Measurements from ENCODE around the gene DENND1A. TPM values are rescaled to one million over a fixed set of nuclear protein-coding genes. Genes with fewer than 3 reads are reported as not detected.

Gene DENND1A
- total RNA-seq, 4 donors from 2014 or later, result 15.8 to 33.5 (median 23.9) TPM

DNA sequence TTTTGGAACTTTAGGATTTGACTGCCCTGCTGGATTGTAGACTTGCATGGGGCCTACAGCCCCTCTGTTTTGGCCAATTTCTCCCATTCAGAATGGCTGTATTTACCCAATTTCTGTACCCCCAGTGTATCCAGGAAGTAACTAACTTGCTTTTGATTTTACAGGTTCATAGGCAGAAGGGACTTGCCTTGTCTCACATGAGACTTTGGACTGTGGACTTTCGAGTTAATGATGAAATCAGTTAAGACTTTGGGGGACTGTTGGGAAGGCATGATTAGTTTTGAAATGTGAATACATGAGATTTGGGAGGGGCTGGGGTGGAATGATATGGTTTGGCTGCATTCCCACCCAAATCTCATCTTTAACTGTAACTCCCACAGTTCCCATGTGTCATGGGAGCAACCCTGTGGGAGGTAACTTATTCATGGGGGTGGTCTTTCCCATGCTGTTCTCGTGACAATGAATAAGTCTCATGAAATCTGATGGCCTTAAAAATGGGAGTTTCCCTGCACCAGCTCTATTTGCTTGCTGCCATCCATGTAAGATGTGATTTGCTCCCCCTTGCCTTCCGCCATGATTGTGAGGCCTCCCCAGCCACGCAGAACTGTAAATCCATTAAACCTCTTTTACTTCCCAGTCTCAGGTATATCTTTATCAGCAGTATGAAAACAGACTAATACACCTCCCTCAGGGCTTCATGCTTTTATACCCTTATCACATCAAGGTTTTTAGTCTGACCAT, 206.6 kb downstream of the DENND1A start:
- no peaks in the 10 kb centered on the region for H3K27me3 ChIP-seq
- H3K36me3 ChIP-seq, result no peaks in the 10 kb centered on the region
- TF ChIP-seq CTCF (IDR thresholded peaks at IDR 0.05) (no peak), POLR2AphosphoS5 (IDR thresholded peaks at IDR 0.05) (no peak), POLR2A (IDR thresholded peaks at IDR 0.05) (no peak), EP300 (IDR thresholded peaks at IDR 0.05) (no peak)
- no peaks in the 10 kb centered on the region for H3K9me3 ChIP-seq
- H3K27ac ChIP-seq, result no peak overlapping the region
- H3K4me3 ChIP-seq, result no peak overlapping the region
- DNase-seq (ENCODE audit: low spot score in 2 of 2), result no peak
- 96% methylated on average over 4 of the region's 4 CpGs for WGBS
- H3K4me1 ChIP-seq, result peaks cover 11% of the 10 kb centered on the region

DNA sequence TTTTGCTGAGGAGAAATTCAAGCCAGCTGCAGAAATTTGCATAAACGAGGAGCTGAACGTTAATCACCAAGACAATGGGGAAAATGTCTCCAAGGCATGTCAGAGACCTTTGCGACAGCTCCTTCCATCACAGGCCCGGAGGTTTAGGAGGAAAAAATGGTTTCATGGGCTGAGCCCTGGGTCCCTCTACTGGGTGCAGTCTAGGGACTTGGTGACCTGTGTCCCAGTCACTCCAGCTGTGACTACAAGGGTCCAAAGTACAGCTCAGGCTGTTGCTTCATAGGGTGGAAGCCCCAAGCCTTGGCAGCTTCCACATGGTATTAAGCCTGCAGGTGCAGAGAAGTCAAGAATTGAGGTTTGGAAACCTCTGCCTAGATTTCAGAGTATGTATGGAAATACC, 207.5 kb downstream of the DENND1A start:
- no peak overlapping the region for H3K27ac ChIP-seq
- no peaks in the 10 kb centered on the region for H3K27me3 ChIP-seq
- TF ChIP-seq POLR2AphosphoS5 (IDR thresholded peaks at IDR 0.05) (no peak), POLR2A (IDR thresholded peaks at IDR 0.05) (no peak), CTCF (IDR thresholded peaks at IDR 0.05) (no peak), EP300 (IDR thresholded peaks at IDR 0.05) (no peak)
- WGBS, result 95% methylated on average over 4 of the region's 4 CpGs
- no peak for DNase-seq (ENCODE audit: low spot score in 2 of 2)
- H3K4me3 ChIP-seq, result no peak overlapping the region
- H3K36me3 ChIP-seq, result no peaks in the 10 kb centered on the region
- H3K4me1 ChIP-seq, result peaks cover 11% of the 10 kb centered on the region
- H3K9me3 ChIP-seq, result no peaks in the 10 kb centered on the region

- no peaks in the 10 kb centered on the region for H3K9me3 ChIP-seq
- no peaks in the 10 kb centered on the region for H3K36me3 ChIP-seq
- no peak overlapping the region for H3K27ac ChIP-seq
- no peaks in the 10 kb centered on the region for H3K27me3 ChIP-seq
- TF ChIP-seq POLR2AphosphoS5 (IDR thresholded peaks at IDR 0.05), result no peak
- no peak for TF ChIP-seq EP300 (IDR thresholded peaks at IDR 0.05)
- TF ChIP-seq POLR2A (IDR thresholded peaks at IDR 0.05), result no peak
- no peak for TF ChIP-seq CTCF (IDR thresholded peaks at IDR 0.05)
- no peak overlapping the region for H3K4me3 ChIP-seq
- 93% methylated on average over 1 of the region's 1 CpG for WGBS
- no peak for DNase-seq (ENCODE audit: low spot score in 2 of 2)
- no peaks in the 10 kb centered on the region for H3K4me1 ChIP-seq
Observed at GRCh38 chr9:123718188-123718587, 211.7 kb downstream of the DENND1A start.

DNA sequence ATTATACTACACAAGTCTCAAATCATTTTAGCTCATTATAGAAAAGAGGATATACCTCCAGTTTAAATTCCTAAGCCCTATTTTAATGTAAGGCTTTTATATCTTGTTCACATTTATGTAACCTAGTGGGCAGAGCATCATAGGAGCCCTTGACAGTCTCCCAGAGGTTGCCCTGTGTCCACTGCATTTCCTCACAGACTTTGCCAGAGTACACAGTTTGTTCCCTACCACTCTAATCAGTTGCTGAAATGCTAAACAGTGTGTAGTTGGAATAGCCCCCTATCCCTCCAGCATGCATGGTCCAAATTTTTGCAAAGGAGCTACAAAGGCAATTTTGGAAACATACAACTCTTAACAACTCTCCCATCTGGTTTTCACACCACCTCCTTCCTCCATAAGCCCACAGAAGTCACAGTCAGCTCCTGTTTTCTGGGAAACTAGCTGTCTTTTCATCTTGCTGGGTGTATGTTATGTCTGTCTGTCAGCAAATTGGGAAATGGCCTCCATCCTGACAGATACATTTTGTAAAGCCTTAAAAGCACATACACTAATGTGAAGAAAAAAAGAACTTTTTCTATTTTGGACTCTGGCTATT, 212.2 kb downstream of the DENND1A start:
- Histone ChIP-seq H3K4me1 (no peaks in the 10 kb centered on the region), H3K4me3 (no peak overlapping the region), H3K27ac (no peak overlapping the region), H3K9me3 (no peaks in the 10 kb centered on the region), H3K27me3 (no peaks in the 10 kb centered on the region), H3K36me3 (no peaks in the 10 kb centered on the region)
- no peak for DNase-seq (ENCODE audit: low spot score in 2 of 2)
- no peak for TF ChIP-seq POLR2A (IDR thresholded peaks at IDR 0.05)
- no peak for TF ChIP-seq POLR2AphosphoS5 (IDR thresholded peaks at IDR 0.05)
- TF ChIP-seq EP300 (IDR thresholded peaks at IDR 0.05), result no peak
- no peak for TF ChIP-seq CTCF (IDR thresholded peaks at IDR 0.05)

- Histone ChIP-seq H3K27me3 (no peaks in the 10 kb centered on the region), H3K4me3 (no peak overlapping the region), H3K36me3 (no peaks in the 10 kb centered on the region), H3K27ac (no peak overlapping the region), H3K9me3 (no peaks in the 10 kb centered on the region), H3K4me1 (no peaks in the 10 kb centered on the region)
- no peak for TF ChIP-seq POLR2AphosphoS5 (IDR thresholded peaks at IDR 0.05)
- no peak for TF ChIP-seq POLR2A (IDR thresholded peaks at IDR 0.05)
- TF ChIP-seq EP300 (IDR thresholded peaks at IDR 0.05), result no peak
- no peak for TF ChIP-seq CTCF (IDR thresholded peaks at IDR 0.05)
- 91% methylated on average over 8 of the region's 8 CpGs for WGBS
- DNase-seq (ENCODE audit: low spot score in 2 of 2), result no peak
Observed at GRCh38 chr9:123716339-123716945, 213.5 kb downstream of the DENND1A start.
